HUES64 (cell line): Measurements from ENCODE around the gene KRT4.

Experiments
- H3K27ac ChIP-seq: 2 replicates; pipeline ENCODE4 v1.7.0; 2013; ENCODE audit warnings: low read depth, low read length, inconsistent platforms
- H3K27me3 ChIP-seq: 2 replicates; pipeline ENCODE4 v1.6.1; 2013; ENCODE audit warnings: mild to moderate bottlenecking, low read length; ENCODE audit not compliant: insufficient read depth
- H3K36me3 ChIP-seq: 2 replicates; pipeline ENCODE4 v1.6.1; 2013; ENCODE audit warnings: mild to moderate bottlenecking, low read length; ENCODE audit not compliant: insufficient read depth
- H3K4me1 ChIP-seq: 2 replicates; pipeline ENCODE4 v1.6.1; 2013; ENCODE audit warnings: mild to moderate bottlenecking, low read length, moderate library complexity; ENCODE audit not compliant: insufficient read depth
- H3K4me3 ChIP-seq: 2 replicates; pipeline ENCODE4 v1.5.1; 2013; ENCODE audit warnings: mild to moderate bottlenecking, low read length, moderate library complexity
- H3K9ac ChIP-seq: 2 replicates; pipeline ENCODE4 v1.6.1; 2013; ENCODE audit warnings: mild to moderate bottlenecking, low read depth, low read length
- H3K9me3 ChIP-seq: 2 replicates; pipeline ENCODE4 v1.6.1; 2013; ENCODE audit warnings: low read depth, low read length; ENCODE audit not compliant: insufficient read depth
- WGBS: fragments of 150-250, 120-280 bp; methylation state at CpG from one replicate; pipeline ENCODE4 v1.1.7; 2013; ENCODE audit warnings: missing lambda C conversion rate; 5-methylcytosine and 5-hydroxymethylcytosine counted together

KRT4 gene

GRCh38 chr12:52802442-52802841 lies 11.5 kb downstream of the KRT4 start:
- Histone ChIP-seq H3K4me3 (no peak overlapping the region), H3K9me3 (no peaks in the 10 kb centered on the region), H3K4me1 (peaks cover 18% of the 10 kb centered on the region), H3K9ac (no peak overlapping the region), H3K27me3 (no peaks in the 10 kb centered on the region), H3K36me3 (no peaks in the 10 kb centered on the region), H3K27ac (no peak overlapping the region)
- 82% methylated on average over 6 of the region's 6 CpGs for WGBS

GRCh38 chr12:52801773-52802172 lies 12.1 kb downstream of the KRT4 start:
- 82% methylated on average over 3 of the region's 3 CpGs for WGBS
- H3K9me3 ChIP-seq, result no peaks in the 10 kb centered on the region
- no peak overlapping the region for H3K4me3 ChIP-seq
- no peak overlapping the region for H3K9ac ChIP-seq
- no peaks in the 10 kb centered on the region for H3K27me3 ChIP-seq
- peaks cover 18% of the 10 kb centered on the region for H3K4me1 ChIP-seq
- H3K27ac ChIP-seq, result no peak overlapping the region
- H3K36me3 ChIP-seq, result no peaks in the 10 kb centered on the region

GRCh38 chr12:52800259-52800917 lies 13.5 kb downstream of the KRT4 start:
- H3K4me1 ChIP-seq, result peaks cover 17% of the 10 kb centered on the region

GRCh38 chr12:52799505-52800211 lies 14.3 kb downstream of the KRT4 start:
- H3K27ac ChIP-seq, result no peak overlapping the region
- no peaks in the 10 kb centered on the region for H3K36me3 ChIP-seq
- peaks cover 14% of the 10 kb centered on the region; the same call in 1 of the 2 replicates for H3K4me1 ChIP-seq
- H3K9ac ChIP-seq, result no peak overlapping the region
- no peaks in the 10 kb centered on the region for H3K9me3 ChIP-seq
- no peak overlapping the region for H3K4me3 ChIP-seq
- WGBS, result 74% methylated on average over 5 of the region's 5 CpGs
- no peaks in the 10 kb centered on the region for H3K27me3 ChIP-seq

More at GRCh38 chr12:52800259-52800917, 13.5 kb downstream of the KRT4 start:
- Histone ChIP-seq H3K4me3 (no peak overlapping the region), H3K27ac (no peak overlapping the region), H3K9me3 (no peaks in the 10 kb centered on the region), H3K9ac (no peak overlapping the region), H3K36me3 (no peaks in the 10 kb centered on the region), H3K27me3 (no peaks in the 10 kb centered on the region)
- 93% methylated on average over 1 of the region's 1 CpG for WGBS

- Histone ChIP-seq H3K27ac (no peak overlapping the region), H3K27me3 (no peaks in the 10 kb centered on the region), H3K9me3 (no peaks in the 10 kb centered on the region), H3K4me3 (no peak overlapping the region), H3K4me1 (peaks cover 14% of the 10 kb centered on the region; the same call in 1 of the 2 replicates), H3K36me3 (no peaks in the 10 kb centered on the region), H3K9ac (no peak overlapping the region)
- WGBS, result 73% methylated on average over 7 of the region's 7 CpGs
Measured at GRCh38 chr12:52798671-52799504, 15.0 kb downstream of the KRT4 start.

GRCh38 chr12:52798003-52798670 lies 15.8 kb downstream of the KRT4 start:
- Histone ChIP-seq H3K4me1 (peaks cover 14% of the 10 kb centered on the region; the same call in 1 of the 2 replicates), H3K4me3 (no peak overlapping the region), H3K27me3 (no peaks in the 10 kb centered on the region), H3K27ac (no peak overlapping the region), H3K9me3 (no peaks in the 10 kb centered on the region), H3K9ac (no peak overlapping the region), H3K36me3 (no peaks in the 10 kb centered on the region)
- WGBS, result 94% methylated on average over 4 of the region's 4 CpGs

GRCh38 chr12:52797529-52797894 lies 16.4 kb downstream of the KRT4 start:
- no peaks in the 10 kb centered on the region for H3K36me3 ChIP-seq
- no peak overlapping the region for H3K9ac ChIP-seq

GRCh38 chr12:52796839-52797528 lies 16.9 kb downstream of the KRT4 start:
- Histone ChIP-seq H3K27ac (no peak overlapping the region), H3K9ac (no peak overlapping the region), H3K4me1 (peaks cover 14% of the 10 kb centered on the region; the same call in 1 of the 2 replicates), H3K9me3 (no peaks in the 10 kb centered on the region), H3K4me3 (no peak overlapping the region), H3K36me3 (no peaks in the 10 kb centered on the region), H3K27me3 (no peaks in the 10 kb centered on the region)
- WGBS, result 97% methylated on average over 3 of the region's 3 CpGs

More at GRCh38 chr12:52797529-52797894, 16.4 kb downstream of the KRT4 start:
- Histone ChIP-seq H3K27ac (no peak overlapping the region), H3K4me1 (peaks cover 14% of the 10 kb centered on the region; the same call in 1 of the 2 replicates), H3K9me3 (no peaks in the 10 kb centered on the region), H3K4me3 (no peak overlapping the region), H3K27me3 (no peaks in the 10 kb centered on the region)

GRCh38 chr12:52796429-52796794 lies 17.5 kb downstream of the KRT4 start:
- peaks cover 14% of the 10 kb centered on the region; the same call in 1 of the 2 replicates for H3K4me1 ChIP-seq
- H3K9ac ChIP-seq, result no peak overlapping the region
- H3K4me3 ChIP-seq, result no peak overlapping the region
- no peaks in the 10 kb centered on the region for H3K9me3 ChIP-seq
- 98% methylated on average over 3 of the region's 3 CpGs for WGBS
- no peaks in the 10 kb centered on the region for H3K36me3 ChIP-seq
- no peaks in the 10 kb centered on the region for H3K27me3 ChIP-seq
- no peak overlapping the region for H3K27ac ChIP-seq

GRCh38 chr12:52795694-52796428 lies 18.1 kb downstream of the KRT4 start, which contains the start of gene KRT3:
TSS of gene KRT3 (minus strand) at chr12:52796117. CDS start at chr12:52796042, 75 bp downstream.
- H3K27ac ChIP-seq, result no peak within 1 kb of the TSS
- peaks cover 13% of the 10 kb centered on the region; the same call in 1 of the 2 replicates for H3K4me1 ChIP-seq
- H3K9me3 ChIP-seq, result no peaks in the 10 kb centered on the region
- H3K9ac ChIP-seq, result no peak within 1 kb of the TSS
- H3K27me3 ChIP-seq, result no peaks in the 10 kb centered on the region
- H3K4me3 ChIP-seq, result no peak within 1 kb of the TSS
- H3K36me3 ChIP-seq, result no peaks in the 10 kb centered on the region
- WGBS, result 92% methylated on average over 17 of the region's 17 CpGs
